GM19238 (cell line): ENCODE results near the gene HOXA4.

ENCODE experiments used
- DNase-seq: peaks from one replicate; pipeline ENCODE4 v3.0.0; 2011; ENCODE audit warnings: low spot score; ENCODE audit not compliant: insufficient read length

Gene HOXA4

GRCh38 chr7:27169658-27170425 lies 39.3 kb upstream of the HOXA4 start:
- no peak for DNase-seq

GRCh38 chr7:27168265-27168947 lies 37.8 kb upstream of the HOXA4 start:
- DNase-seq, result no peak

GRCh38 chr7:27167916-27168264 lies 37.3 kb upstream of the HOXA4 start:
- DNase-seq, result no peak

- no peak for DNase-seq
Observed at GRCh38 chr7:27166531-27167505, 36.3 kb upstream of the HOXA4 start.

GRCh38 chr7:27165996-27166530 lies 35.5 kb upstream of the HOXA4 start:
- DNase-seq, result no peak

- DNase-seq, result no peak
Observed at GRCh38 chr7:27165089-27165995, 34.8 kb upstream of the HOXA4 start, which contains the start of gene HOXA9. Gene HOXA9 (minus strand): TSS chr7:27165537. CDS start chr7:27165457, 80 bp downstream.

- DNase-seq, result no peak
Observed at GRCh38 chr7:27164367-27165088, 34.0 kb upstream of the HOXA4 start.

GRCh38 chr7:27164045-27164366 lies 33.4 kb upstream of the HOXA4 start:
- no peak for DNase-seq

GRCh38 chr7:27163288-27164044 lies 32.9 kb upstream of the HOXA4 start:
- no peak for DNase-seq

- no peak for DNase-seq
Observed at GRCh38 chr7:27162561-27163287, 32.2 kb upstream of the HOXA4 start.

- no peak for DNase-seq
Observed at GRCh38 chr7:27161721-27162560, 31.4 kb upstream of the HOXA4 start.

GRCh38 chr7:27161214-27161720 lies 30.7 kb upstream of the HOXA4 start:
- no peak for DNase-seq

- DNase-seq, result peak; percentile 88
Observed at GRCh38 chr7:27160546-27161213, 30.1 kb upstream of the HOXA4 start.

- no peak for DNase-seq
Observed at GRCh38 chr7:27160145-27160545, 29.6 kb upstream of the HOXA4 start.

- no peak for DNase-seq
Observed at GRCh38 chr7:27159266-27160144, 28.9 kb upstream of the HOXA4 start.
